HG02938 (cell line): Measurements from ENCODE around the gene GNG14.
"Not testable (repeated sequence)": the region's sequence is repeated elsewhere in the genome, so short reads cannot be mapped to it uniquely, and the experiment has no call there.

Experiments
- ATAC-seq: cut with Tn5 transposase; IDR thresholded peaks from one replicate; pipeline ENCODE4 v1.9.1; 2021; ENCODE audit warnings: mild to moderate bottlenecking, moderate library complexity; ENCODE audit not compliant: unreplicated experiment

The GNG14 gene

GRCh38 chr19:12722566-12723380 lies 35.0 kb downstream of the GNG14 start:
- ATAC-seq: peak; percentile 76

DNA sequence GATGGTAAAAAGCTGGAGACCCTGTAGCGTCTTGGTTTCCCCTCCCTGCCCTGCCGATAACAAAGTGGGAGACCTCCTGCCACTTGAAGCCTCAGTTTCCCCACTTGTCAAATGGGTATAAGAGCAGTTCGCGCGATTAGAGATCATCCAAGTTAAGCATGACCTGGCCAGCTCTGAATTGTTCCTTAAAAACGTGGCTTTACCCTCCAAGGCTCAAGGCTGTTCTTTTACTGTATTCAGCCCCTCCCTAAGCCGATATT lies 35.5 kb downstream of the GNG14 start:
- no peak for ATAC-seq

DNA sequence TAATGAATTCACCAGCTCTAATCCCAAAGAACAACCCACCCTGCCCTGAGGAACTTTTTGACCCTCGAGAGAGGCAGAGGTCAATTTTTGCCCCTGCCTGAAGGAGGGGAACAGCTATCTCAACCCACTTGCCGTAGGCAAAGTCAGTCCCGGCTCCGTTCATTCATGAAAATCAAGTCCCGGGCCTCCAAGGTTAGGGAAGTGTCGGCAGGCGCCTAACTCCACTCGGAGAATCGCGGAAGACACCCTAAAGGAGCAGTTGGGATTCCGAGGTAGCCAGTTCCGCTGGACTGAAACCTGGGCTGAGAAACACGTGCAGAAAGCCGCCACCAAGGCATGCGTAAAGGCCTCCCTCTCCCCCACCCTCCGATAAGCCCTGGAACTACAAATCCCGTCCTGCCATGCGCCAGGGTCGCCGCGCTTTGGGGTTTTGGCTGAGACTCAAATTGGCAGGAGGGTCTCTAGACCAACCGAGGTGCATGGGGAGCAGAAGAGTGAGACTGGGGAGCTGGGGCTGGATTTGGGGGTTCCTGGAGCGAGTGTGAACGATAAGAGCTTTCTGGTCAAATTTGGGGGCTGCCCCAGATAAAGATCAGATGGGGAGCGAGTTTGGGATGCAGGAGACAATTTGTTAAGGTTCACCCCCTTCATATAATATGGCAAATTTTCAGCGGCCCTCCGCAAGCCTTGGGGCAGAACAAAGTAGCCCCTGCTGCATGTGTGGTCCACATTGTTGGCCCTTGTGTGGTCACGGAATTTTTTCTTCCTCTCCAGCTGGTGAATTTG lies 36.0 kb downstream of the GNG14 start, which contains the start of gene TNPO2:
TSS of gene TNPO2 (minus strand) at position 292 of the 786 bp plus-strand sequence. CDS start 2,955 bp downstream, outside the sequence.
- no peak for ATAC-seq

GRCh38 chr19:12725612-12726011 lies 37.8 kb downstream of the GNG14 start:
- not testable (repeated sequence) for ATAC-seq

GRCh38 chr19:12726988-12727316 lies 39.2 kb downstream of the GNG14 start:
- no peak for ATAC-seq

DNA sequence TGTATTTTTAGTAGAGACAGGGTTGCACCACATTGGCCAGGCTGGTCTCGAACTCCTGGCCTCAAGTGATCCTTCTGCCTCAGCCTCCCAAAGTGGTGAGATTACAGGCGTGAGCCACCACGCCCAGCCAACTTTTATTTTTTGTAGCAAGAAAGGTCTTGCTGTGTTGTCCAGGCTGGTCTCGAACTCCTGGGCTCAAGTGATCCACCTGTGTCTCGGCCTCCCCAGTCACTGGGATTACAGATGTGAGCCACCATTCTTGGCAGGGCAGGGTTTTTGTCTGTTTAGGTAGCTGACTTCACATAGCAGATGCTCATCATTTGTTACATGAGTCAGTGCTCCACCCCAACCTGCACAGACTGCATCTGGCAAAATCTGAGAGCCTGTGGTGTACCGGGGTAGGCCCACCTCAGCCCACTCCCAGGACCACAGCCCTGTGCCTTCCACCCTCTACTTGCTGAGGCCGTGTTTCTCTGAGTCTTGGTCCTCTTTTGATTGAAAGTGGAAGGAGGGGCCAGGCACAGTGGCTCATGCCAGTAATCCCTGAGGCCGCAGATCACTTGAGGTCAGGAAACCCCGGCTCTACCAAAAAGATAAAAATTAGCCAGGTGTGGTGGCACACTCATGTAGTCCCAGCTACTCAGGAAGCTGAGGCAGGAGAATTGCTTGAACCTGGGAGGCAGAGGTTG lies 40.1 kb downstream of the GNG14 start:
- no peak for ATAC-seq

DNA sequence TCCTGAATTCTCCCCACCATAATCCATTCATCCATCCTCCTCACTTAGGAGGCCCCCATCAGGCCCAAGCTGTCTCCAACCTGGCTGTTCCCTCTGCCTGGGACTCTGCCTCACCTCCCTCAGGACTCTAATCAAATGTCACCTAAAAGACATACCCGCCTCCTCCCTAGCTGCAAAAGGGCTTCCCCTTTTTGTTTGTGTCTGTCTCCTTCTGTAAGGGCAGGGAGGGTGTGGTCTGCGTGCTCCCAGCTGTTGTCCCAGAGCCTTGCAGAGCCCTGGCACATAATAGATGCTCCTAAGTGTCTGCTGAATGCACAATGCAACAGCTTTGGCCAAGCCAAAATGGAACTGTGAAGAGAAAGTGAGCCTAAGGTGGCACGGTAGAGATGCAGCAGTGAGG lies 42.3 kb downstream of the GNG14 start:
- no peak for ATAC-seq

- no peak for ATAC-seq
These were observed 43.5 kb downstream of the GNG14 start for GRCh38 chr19:12731337-12731736.

DNA sequence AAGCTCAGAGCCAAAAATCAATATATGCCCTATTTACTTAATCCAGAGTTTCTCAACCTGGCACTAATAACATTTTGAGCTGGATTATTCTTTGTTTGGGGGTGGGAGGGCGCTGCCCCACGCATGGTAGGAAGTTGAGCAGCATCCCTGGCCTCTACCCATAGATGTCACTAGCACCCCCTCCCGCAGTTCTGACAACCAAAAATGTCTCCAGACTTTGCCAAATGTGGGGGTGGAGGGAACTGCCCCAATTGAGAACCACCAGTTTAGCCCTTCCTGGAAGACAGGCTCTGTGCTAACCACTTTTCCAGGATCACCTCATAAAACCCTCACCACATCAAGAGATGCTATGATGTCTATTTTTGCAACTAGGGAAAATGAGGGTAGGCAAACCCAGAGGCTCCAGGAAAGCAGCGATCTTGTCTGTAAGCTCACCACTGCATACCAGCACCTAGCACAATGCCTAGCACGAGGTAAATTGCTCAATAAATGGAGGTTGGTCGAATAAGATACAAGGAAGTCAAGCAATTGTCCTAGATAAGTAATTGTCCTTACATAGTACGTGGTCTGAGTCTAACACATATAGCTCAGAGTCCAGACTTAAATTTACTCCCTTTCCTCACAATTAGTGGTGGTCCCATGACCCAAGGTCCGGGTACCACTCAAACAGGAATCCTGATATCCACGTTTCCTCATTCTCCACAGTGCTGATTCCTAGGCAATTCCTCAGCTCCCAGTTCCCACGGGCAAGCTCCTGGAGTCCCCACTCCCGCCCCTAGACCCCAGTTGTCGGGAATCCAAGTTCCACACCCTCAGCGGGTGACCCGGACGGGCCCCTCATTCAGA lies 45.8 kb downstream of the GNG14 start:
- no peak for ATAC-seq

DNA sequence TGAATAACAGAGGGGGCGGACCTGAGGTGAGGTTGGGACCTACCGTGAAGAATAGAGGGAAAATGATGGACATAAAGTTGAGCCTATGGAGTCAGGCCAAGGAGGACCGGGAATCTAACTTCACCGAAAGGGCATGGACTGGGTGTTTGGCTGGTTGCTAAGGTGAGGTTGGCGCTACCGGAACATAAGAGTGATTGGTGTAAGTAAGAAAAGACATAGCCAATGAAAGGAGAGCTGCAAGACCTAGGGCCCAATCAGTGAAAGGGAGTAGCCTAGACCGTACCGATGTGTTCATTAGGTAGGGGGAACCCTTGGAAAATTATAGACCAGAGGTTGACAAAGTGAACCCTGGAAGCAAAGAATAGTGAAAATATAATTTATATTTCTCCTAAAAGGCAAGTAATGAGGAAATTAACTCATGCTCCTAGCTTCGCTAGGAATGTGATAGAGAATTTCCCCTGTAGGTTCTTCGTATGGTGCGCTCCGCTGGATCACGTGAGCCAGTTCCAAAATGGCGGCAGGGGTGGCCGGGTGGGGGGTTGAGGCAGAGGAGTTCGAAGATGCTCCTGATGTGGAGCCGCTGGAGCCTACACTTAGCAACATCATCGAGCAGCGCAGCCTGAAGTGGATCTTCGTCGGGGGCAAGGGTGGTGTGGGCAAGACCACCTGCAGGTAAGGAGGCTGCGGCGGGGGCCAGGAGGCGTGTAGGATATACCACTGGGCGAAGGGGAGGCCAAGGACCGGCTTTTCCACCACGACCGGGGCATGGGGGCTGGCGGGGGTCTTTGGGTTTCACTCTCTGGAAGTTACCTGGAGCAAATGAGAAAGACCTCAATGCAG lies 49.4 kb downstream of the GNG14 start, which contains the start of gene GET3:
TSS of gene GET3 (plus strand) at position 503 of the 840 bp plus-strand sequence. CDS start at position 512, 9 bp downstream.
- peak; percentile 73 for ATAC-seq

- no peak for ATAC-seq
These were observed 50.1 kb downstream of the GNG14 start for GRCh38 chr19:12737835-12738351.
